LHCN-M2 (cell line): ENCODE data around the gene HAGHL. TPM values are rescaled to one million over a fixed set of nuclear protein-coding genes. Genes with fewer than 3 reads are reported as not detected.

Source experiments
- DNase-seq: peaks from one replicate; pipeline ENCODE4 v3.0.0-alpha.2; 2012; ENCODE audit warnings: low read depth
- total RNA-seq: library from RNA; depleted of rRNA; stranded (reverse); fragments of >200 nt; gene quantifications from 2 replicates; pipeline ENCODE4 v1.2.3, GENCODE V29; 2014

HAGHL gene
- total RNA-seq, 1 experiment from 2014 or later = 19.2 TPM

DNA sequence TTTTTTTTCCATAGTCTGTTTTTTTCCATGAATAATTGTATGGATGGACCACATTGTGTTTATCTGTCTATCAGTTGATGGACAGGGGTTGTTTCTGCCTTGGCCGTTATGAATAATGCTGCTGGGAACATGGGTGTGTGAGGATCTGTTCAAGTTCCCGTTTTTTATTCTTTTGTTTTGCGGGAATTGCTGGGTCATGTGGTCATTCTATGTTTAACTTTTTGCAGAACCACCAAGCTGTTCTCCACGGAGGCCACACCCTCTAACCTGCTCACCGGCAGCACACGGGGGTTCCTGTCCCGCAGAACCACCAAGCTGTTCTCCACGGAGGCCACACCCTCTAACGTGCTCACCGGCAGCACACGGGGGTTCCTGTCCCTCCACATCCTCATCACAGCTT, 27.8 kb downstream of the HAGHL start:
- DNase-seq = no peak

DNA sequence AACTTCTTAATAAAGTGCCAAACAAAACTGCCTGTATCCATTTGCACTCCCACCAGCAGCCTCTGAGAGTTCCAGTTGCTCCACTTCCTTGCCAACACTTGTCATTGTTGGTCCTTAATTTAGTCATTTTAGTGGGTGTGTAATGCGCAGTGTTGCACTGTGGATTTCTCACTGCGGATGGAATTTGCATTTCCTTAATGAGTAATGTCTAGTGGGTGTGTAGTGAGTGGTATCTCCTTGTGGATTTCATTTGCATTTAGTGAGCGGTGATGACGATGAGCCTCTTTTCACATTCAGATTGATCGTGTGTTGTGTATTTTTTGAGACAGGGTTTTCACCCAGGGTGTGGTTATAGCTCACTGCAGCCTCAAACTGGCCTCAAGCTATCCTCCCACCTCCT, 29.5 kb downstream of the HAGHL start:
- DNase-seq = no peak

DNA sequence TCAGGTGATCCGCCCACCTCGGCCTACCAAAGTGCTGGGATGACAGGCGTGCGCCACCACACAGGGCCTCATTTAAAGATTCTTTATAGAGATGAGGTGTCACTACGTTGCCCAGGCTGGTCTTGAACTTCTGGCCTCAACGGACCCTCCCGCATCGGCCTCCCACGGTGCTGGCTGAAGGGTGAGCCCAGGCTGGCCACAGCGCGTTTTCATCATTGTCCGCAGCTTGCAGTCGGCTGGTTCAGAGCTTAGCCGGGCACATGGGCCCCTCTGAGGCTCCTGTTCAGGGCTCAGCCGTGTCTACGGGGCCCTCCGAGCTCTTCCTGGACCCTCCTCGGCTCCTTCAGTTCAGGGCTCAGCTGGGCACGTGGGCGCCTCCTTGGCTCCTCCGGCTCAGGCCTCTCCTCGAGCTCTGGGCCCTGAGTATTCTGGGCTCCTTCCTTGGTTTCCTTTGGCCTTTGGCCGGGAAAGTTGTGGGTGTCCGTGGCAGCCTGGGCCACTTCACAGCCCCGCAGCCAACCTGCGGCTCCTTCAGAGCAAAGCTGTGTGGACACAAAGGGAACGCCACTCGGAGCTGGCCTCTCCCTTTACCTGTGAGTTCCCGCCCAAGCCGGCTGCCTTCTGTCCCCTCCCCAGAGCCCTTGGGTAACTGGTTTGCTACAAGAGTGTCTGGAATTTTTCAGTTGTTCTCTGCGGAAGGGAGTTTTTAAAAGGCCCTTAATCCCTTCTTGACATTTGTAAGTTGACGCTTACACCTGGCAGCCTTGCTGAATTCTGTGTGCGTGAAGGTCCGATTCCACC, 32.4 kb downstream of the HAGHL start:
- DNase-seq = no peak

DNA sequence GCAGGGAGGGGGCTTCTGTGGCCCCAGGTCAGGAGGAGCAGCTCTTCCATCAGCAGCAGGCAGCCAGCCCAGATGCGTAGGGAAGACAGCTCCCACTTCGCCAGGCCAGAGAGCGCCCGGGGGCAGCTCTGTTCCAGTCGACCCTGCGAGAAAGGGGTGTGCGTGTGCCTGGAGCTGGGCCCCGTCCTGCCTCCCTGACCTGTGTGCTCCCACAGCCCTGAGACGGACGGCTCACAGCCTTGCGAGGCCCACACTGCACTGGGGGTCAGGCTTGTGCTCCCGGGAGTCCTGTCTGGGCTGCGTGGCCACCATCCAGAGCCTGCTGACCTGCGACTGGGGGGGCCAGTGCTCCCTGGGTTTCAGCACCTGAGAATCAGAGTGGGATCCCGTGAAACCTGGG, 33.2 kb downstream of the HAGHL start:
- DNase-seq = no peak

DNA sequence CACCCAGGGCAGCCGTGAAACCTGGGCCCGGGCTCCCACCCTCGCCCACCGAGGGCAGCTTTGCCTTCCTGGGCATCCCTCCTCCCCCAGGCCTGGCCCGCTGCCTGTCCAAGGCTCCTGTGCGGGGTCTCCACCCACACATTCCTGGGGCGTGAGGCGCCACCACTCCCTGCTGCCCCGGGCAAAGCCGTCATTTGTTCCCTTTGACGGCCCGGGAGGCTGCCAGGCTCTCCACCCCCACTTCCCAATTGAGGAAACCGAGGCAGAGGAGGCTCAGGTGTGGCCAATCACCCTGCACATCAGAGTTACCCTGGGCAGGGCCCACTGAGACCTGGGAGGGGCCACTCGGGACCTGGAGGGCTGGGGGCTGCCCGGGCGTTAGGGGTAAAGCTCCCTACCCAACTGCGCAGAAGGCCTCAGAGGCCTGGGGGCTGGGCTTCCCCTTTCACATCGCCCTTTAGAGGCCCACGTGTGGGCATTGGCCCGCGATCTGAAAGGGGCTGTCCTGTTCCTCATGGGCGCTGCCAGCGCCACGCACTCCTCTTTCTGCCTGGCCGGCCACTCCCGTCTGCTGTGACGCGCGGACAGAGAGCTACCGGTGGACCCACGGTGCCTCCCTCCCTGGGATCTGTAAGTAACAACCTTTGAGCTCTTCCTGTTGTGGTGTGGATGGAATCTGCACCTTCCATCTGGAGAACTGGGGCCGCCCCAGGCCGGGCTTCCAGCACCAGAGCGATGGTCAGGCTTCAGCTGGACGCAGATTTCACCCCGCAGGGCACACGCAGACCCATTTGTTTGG, 33.8 kb downstream of the HAGHL start, which contains the start of gene MSLN:
MSLN (plus strand) TSS at position 190 of the 799 bp plus-strand sequence. CDS start 1,947 bp downstream, outside the sequence.
- no peak for DNase-seq

DNA sequence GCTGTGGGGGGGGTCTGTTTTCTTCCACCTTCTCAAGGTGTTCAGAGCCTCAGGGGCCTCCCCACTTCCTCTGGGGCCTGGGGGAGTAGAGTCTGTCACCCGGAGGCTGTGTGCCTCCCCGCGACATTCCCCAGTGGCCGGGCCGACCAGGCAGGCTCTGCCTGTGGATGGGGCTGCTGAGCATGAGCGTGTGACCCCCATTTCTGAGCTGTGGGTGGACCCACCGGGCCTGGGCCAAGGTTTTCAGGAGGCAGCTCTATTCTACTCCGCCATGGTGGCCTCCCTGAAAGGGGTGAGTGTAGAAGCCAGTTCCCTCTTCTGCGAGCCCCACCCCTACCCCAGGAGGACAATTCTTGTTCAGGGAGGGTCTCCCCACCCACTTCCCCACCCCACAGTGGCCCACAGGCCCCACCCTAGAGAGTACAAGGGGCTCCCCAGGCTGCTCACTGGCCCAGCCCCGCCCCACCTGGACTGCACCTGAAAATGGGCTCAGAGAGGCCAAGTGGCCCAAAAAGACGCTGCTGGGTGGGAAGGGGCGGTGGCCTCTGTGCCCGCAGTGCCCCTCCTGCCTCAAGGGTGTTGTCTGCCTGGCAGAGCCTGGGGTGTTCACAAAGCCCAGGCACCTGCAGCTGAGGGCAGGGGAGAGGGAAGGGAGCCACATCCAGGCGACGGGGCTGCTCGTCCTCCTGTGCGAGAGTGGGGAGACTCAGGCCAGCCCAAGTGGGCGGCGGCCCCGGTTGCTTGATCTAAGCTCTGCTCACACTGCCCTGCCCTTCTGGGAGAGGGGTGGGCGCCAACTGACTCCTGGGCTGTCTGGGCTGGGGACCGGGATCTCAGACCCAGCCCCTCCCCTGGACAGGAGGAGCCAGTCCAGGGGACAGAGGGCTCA, 35.0 kb downstream of the HAGHL start:
- no peak for DNase-seq

DNA sequence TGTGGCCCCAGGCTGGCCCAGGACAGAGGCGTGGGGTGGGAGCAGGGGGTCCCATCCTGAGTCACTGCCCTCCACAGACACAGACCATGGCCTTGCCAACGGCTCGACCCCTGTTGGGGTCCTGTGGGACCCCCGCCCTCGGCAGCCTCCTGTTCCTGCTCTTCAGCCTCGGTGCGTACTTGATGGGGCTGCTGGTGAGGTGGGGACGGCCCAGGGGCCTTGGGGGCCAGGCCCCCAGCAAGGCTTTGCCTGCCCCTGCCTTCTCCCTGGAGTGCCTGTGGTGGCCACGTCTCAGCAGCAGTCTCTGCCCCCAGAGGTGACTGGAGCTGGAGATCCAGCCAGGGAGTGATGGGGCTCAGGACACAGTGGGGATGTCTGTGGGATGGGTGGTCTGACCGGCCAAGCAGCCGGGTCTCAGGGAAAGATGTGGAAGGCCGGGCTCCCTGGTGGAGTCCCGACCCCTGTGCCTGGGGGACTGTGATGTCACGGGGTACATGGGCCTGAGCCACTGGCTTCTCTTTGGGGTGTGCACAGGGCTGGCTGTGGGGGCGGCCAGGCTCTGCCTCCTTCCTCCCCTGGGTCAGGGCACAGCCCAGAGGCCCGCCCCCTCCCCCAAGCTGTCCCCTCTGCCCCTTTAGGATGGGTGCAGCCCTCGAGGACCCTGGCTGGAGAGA, 35.8 kb downstream of the HAGHL start:
- no peak for DNase-seq

DNA sequence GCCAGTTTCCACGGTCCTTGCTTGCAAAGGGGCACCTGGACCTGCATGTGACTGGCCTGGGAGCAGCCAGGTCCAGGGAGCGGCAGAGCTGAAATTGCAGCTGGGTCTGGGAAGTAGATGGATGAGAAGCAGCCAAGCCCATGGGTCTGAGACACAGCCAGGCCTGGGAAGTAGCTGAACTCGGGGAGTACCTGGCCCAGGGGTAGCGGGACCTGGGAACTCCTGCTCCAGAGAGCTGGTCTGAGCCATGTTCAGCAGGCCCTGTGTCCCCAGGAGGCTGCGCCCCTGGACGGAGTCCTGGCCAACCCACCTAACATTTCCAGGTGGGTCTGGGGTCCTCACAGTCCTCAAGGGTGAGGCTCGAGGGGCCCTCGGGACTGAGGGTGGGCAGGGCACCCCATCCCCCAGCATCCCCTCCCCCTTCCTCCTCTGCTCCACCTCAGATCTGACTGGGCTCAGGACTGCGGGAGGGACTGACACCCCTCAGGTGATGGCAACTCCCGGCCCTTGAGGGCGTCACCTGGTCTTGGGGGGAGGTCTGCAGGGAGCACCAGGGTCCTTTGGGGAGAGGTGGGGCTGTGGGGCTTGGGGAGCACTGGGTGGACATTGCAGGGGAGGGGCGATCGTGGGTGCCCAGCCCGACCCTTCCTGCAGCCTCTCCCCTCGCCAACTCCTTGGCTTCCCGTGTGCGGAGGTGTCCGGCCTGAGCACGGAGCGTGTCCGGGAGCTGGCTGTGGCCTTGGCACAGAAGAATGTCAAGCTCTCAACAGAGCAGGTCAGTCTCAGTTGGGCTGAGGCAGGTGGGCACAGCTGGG, 36.7 kb downstream of the HAGHL start:
- DNase-seq = no peak

DNA sequence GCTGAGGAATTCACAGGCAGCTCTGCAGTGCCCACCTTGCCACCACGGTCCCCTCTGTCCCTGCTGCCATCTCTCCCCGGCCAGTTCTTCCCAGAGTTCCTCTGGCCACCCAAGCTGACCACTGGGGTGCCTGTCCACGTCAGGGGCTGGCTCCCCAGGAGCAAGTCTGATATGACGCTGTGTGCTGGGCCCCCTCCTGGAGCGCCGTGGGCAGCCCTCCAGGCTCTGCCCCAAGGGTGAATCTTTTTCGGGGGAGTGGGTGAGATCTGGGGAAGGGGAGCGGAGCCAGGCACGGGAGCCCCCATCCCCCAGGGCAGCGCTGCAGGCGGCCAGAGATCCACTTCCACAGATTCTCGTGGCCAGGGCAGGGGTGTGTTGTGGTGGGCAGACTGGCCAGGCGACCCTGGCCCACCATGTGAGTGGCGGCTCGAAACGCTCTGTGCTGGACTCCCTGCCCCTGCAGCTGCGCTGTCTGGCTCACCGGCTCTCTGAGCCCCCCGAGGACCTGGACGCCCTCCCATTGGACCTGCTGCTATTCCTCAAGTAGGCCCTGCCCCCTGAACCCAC, 37.4 kb downstream of the HAGHL start:
- no peak for DNase-seq

DNA sequence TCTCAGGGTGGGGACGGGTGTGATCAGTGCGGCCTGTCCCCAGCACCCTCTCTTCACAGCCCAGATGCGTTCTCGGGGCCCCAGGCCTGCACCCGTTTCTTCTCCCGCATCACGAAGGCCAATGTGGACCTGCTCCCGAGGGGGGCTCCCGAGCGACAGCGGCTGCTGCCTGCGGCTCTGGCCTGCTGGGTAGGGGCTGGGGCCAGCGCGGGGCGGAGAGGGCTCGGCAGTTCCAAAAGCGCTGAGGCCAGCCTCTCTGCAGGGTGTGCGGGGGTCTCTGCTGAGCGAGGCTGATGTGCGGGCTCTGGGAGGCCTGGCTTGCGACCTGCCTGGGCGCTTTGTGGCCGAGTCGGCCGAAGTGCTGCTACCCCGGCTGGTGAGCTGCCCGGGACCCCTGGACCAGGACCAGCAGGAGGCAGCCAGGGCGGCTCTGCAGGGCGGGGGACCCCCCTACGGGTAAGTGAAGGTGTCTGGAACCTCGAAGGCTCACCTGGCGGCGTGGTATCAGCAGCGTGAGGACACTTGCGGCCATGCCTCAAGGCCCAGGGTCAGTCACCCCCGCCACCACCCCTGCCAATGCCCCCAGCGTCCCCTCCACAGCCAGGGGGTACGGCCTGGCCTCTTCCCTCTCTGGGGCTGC, 38.1 kb downstream of the HAGHL start:
- no peak for DNase-seq

DNA sequence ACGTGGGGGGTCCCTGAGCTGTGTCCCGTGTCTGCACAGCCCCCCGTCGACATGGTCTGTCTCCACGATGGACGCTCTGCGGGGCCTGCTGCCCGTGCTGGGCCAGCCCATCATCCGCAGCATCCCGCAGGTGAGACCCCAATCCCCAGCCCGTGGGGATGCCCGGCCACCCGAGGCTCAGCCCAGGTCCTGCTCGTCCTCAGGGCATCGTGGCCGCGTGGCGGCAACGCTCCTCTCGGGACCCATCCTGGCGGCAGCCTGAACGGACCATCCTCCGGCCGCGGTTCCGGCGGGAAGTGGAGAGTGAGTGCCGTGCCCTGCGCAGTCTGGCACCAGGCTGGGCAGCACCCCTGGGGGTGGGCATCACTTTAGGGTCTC, 38.6 kb downstream of the HAGHL start:
- no peak for DNase-seq

DNA sequence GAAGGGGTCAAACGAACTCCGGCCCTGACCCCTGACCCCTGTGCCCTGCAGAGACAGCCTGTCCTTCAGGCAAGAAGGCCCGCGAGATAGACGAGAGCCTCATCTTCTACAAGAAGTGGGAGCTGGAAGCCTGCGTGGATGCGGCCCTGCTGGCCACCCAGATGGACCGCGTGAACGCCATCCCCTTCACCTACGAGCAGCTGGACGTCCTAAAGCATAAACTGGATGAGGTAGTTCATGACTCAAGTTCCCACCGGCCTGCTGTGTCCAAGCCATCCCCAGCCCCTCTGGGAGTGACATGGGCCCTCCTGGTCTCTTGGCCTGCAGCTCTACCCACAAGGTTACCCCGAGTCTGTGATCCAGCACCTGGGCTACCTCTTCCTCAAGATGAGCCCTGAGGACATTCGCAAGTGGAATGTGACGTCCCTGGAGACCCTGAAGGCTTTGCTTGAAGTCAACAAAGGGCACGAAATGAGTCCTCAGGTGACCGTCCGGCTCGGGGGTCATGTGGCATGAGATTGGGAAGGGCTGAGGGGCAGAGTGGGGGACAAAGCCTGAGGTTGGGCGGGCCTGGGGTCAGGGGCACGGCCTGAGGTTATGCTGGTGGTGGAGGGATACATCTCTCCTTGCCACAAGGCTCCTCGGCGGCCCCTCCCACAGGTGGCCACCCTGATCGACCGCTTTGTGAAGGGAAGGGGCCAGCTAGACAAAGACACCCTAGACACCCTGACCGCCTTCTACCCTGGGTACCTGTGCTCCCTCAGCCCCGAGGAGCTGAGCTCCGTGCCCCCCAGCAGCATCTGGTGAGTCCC, 39.3 kb downstream of the HAGHL start:
- no peak for DNase-seq

DNA sequence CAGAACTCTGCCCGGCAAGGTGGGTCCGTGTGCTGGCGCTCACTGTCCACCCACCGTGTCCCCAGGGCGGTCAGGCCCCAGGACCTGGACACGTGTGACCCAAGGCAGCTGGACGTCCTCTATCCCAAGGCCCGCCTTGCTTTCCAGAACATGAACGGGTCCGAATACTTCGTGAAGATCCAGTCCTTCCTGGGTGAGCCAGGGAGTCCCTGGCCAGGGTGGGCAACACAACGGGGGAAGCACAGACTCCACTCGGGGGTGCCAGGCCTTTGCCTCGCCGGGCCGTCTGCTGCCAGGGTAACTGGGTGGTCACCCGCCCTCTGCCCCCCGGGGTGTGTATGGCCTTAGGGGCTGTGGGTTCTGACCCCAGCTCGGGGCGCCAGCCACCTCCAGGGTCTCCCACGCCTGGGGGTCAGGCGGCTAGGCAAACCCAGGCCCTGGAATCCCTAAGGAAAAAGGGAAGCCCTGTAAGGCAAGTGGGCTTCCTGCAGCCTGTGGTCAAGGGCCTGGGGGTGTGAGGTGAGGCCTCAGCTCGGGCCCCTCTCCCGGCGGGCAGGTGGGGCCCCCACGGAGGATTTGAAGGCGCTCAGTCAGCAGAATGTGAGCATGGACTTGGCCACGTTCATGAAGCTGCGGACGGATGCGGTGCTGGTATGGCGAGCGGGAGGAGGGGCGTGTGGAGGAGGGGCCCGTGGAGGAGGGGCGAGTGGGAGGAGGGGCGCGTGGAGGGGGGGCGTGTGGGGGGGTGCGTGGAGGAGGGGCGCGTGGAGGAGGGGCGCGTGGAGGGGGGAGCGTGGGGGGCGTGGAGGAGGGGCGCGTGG, 40.1 kb downstream of the HAGHL start:
- DNase-seq = no peak

DNA sequence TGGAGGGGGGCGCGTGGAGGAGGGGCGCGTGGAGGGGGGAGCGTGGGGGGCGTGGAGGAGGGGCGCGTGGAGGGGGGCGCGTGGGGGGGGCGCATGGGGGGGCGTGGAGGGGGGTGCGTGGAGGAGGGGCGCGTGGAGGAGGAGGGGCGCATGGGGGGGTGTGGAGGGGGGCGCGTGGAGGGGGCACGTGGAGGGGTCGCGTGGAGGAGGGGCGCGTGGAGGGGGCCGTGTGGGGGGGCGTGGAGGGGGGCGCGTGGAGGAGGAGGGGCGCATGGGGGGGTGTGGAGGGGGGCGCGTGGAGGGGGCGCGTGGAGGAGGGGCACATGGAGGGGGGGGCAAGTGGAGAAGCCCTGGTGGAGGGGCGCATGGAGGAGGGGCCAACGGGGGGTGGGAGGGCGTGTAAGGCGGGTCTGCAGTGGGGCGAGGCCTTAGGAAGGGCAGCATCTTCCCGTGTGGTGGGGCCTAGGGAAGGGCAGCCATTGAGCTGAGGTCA, 40.9 kb downstream of the HAGHL start:
- DNase-seq = no peak

DNA sequence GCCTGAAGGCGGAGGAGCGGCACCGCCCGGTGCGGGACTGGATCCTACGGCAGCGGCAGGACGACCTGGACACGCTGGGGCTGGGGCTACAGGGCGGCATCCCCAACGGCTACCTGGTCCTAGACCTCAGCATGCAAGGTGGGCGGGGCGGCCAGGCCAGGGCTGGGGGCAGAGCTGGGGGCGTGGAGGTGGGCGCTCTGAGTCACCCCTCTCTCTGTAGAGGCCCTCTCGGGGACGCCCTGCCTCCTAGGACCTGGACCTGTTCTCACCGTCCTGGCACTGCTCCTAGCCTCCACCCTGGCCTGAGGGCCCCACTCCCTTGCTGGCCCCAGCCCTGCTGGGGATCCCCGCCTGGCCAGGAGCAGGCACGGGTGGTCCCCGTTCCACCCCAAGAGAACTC, 41.5 kb downstream of the HAGHL start:
- no peak for DNase-seq

DNA sequence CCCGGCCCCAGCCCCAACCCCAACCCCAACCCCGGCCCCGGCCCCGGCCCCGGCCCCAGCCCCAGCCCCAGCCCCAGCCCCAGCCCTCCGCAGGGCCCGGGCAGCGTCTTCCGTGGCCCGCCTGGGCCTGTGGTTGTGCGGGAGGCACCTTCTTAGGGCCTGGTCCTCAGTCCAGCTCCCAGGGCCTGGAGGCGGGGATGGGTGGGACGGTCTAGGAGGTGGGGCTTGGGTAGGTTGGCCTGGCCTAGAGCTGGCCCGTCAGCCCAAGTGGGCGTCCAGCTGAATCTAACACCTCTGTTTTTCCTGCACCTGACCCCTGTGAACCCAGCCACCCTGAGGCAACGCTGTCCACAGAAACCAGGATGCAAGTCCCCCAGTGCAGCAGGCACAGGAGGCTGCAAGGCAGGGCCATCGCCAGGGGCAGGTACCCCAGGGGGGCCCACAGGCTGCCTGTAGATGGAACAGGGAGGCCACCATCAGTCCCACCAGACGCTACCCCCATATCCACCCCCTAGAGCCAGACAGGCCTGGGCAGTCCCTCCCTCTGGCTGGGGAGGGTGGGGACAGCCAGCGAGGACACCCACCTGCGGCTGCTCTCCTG, 42.4 kb downstream of the HAGHL start:
- no peak for DNase-seq

DNA sequence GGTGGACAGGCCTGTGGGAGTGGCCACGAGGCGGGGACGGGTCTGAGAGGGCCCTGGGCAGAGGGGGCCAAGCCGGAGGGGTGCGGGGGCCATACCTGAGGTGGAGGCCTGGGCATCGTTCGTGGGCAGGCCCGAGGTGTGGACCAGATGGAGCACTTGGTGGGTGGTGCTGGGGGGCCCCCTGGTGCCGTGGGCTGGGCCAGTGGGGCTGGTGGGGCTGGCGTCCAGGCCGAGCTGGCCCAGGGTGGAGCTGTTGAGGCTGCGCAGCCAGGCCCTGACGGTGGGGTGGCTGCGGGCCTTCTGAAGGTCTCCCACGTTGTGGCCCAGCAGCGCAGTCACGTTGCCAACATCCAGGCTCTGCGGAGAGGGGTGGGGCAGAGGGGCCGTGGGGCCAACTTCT, 43.0 kb downstream of the HAGHL start:
- no peak for DNase-seq
